K562 (cell line): ENCODE data around the gene DCAF17.

Experiments used
- EP300 ChIP-seq: IDR thresholded peaks from 2 replicates; pipeline ENCODE4 v1.6.1; 2012; ENCODE audit warnings: low read length, improper control_type of control experiment
- TRIM24 ChIP-seq, 2 experiments: fragments of 450-650 bp; IDR thresholded peaks; 2 replicates each; pipeline ENCODE4 v1.6.1; 2016

GRCh38 chr2:171432969-171433762 lies 860 bp upstream of the DCAF17 start:
- no peak for TF ChIP-seq EP300
- TF ChIP-seq TRIM24 (IDR thresholded peaks at IDR 0.05), result no peak
